OCI-LY3 (cell line): Measurements from ENCODE around the gene ASXL3.

Experiments
- H2AFZ ChIP-seq: fragments of 200-600, 300-600 bp; shearing (Covaris generic); 2 replicates; pipeline ENCODE4 v1.6.0; 2014; ENCODE audit warnings: antibody characterized with exemption, low read depth, low read length
- H3K27ac ChIP-seq: fragments of 200-600, 300-600 bp; sonication (generic); 2 replicates; pipeline ENCODE4 v1.5.1; 2014; ENCODE audit warnings: mild to moderate bottlenecking, low read length, moderate library complexity, mixed read lengths
- H3K27me3 ChIP-seq: fragments of 200-600, 300-600 bp; sonication (generic); 2 replicates; pipeline ENCODE4 v1.6.1; 2014; ENCODE audit warnings: low read depth, low read length, mixed read lengths
- H3K36me3 ChIP-seq: fragments of 200-600, 300-600 bp; sonication (generic); replicated peaks from 2 replicates; pipeline ENCODE3; 2014; ENCODE audit warnings: low read depth, low read length, mixed read lengths
- H3K4me1 ChIP-seq: fragments of 300-600, 200-600 bp; sonication (generic); 2 replicates; pipeline ENCODE4 v1.6.1; 2014; ENCODE audit warnings: low read length, mixed read lengths
- H3K4me2 ChIP-seq: fragments of 200-600, 300-600 bp; sonication (generic); 2 replicates; pipeline ENCODE4 v1.6.1; 2014; ENCODE audit warnings: low read length, mixed read lengths
- H3K4me3 ChIP-seq: fragments of 300-600, 200-600 bp; sonication (generic); 2 replicates; pipeline ENCODE4 v1.5.1; 2014; ENCODE audit warnings: antibody characterized with exemption, mild to moderate bottlenecking, low read length, moderate library complexity
- H3K79me2 ChIP-seq: fragments of 300-600, 200-600 bp; shearing (Covaris generic); 2 replicates; pipeline ENCODE4 v1.6.1; 2014; ENCODE audit warnings: mild to moderate bottlenecking, low read length, mixed read lengths
- H3K9ac ChIP-seq: fragments of 300-600, 200-600 bp; shearing (Covaris generic); 2 replicates; pipeline ENCODE4 v1.6.0; 2014; ENCODE audit warnings: mild to moderate bottlenecking, low read length, moderate library complexity
- H3K9me3 ChIP-seq: fragments of 200-600, 300-600 bp; shearing (Covaris generic); 2 replicates; pipeline ENCODE4 v1.6.1; 2014; ENCODE audit warnings: low read length, mixed read lengths; ENCODE audit not compliant: insufficient read depth
- H4K20me1 ChIP-seq: fragments of 200-600, 300-600 bp; sonication (generic); 2 replicates; pipeline ENCODE4 v1.6.1; 2016; ENCODE audit warnings: low read length, mixed read lengths; ENCODE audit not compliant: insufficient read depth
- EZH2phosphoT487 ChIP-seq: fragments of 200-600 bp; shearing (Covaris generic); IDR thresholded peaks from 2 replicates; pipeline ENCODE4 v1.6.1; 2018; ENCODE audit warnings: antibody characterized with exemption, mixed run types, low read depth
- TF ChIP-seq, protein P1 (sequence below): fragments of 200-600, 300-600 bp; sonication (generic); IDR thresholded peaks from 2 replicates; pipeline ENCODE4 v1.5.1; 2014; ENCODE audit warnings: antibody characterized with exemption, low read length, low read depth

Gene ASXL3

DNA sequence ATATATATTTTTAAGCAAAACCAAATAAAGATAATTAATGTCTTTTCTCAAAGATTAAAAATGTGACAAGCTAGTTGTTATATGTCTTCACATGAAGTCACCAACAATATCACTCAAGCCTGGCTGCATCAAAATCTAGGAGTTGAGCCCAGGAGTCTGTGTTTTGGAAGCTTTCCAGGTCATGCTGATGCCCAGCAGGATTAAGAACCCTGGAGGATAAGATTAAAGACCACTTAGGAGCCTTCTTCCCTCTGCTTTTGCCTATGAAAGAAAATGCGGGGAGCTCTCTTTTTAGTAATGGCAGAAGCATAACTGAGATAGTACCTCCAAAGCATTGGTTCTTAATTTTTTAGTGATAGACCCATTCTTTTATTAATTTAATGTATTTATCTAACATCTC is 157.4 kb downstream of the ASXL3 start:
- no peaks in the 10 kb centered on the region for H4K20me1 ChIP-seq
- H3K9me3 ChIP-seq, result no peaks in the 10 kb centered on the region
- no peaks in the 10 kb centered on the region for H3K4me1 ChIP-seq
- H3K27me3 ChIP-seq, result no peaks in the 10 kb centered on the region
- TF ChIP-seq, protein P1, sequence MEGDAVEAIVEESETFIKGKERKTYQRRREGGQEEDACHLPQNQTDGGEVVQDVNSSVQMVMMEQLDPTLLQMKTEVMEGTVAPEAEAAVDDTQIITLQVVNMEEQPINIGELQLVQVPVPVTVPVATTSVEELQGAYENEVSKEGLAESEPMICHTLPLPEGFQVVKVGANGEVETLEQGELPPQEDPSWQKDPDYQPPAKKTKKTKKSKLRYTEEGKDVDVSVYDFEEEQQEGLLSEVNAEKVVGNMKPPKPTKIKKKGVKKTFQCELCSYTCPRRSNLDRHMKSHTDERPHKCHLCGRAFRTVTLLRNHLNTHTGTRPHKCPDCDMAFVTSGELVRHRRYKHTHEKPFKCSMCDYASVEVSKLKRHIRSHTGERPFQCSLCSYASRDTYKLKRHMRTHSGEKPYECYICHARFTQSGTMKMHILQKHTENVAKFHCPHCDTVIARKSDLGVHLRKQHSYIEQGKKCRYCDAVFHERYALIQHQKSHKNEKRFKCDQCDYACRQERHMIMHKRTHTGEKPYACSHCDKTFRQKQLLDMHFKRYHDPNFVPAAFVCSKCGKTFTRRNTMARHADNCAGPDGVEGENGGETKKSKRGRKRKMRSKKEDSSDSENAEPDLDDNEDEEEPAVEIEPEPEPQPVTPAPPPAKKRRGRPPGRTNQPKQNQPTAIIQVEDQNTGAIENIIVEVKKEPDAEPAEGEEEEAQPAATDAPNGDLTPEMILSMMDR, result no peak
- TF ChIP-seq EZH2phosphoT487, result no peak
- no peak overlapping the region for H3K27ac ChIP-seq
- H3K79me2 ChIP-seq, result no peaks in the 10 kb centered on the region
- H2AFZ ChIP-seq, result no peak overlapping the region
- no peak overlapping the region for H3K4me3 ChIP-seq
- no peak overlapping the region for H3K4me2 ChIP-seq
- no peaks in the 10 kb centered on the region for H3K36me3 ChIP-seq
- H3K9ac ChIP-seq, result no peak overlapping the region

DNA sequence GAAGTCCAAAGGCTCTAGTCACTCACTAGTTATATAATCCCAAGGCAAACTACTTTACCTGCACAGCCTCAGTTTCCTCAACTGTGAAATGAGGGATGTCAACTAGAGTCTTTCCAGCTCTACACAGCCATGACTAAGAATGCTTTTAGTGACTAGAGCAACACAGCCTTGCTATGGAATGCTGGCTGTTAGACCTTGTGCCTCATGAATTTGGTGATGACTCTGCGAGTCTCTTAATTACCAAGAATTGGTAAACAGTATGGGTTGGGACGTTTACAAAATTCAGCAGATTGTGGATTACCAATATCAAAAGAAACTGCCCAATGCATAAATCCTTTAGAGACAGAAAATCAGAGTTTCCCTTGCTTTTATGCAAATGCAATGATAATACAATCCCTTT is 163.7 kb downstream of the ASXL3 start:
- Histone ChIP-seq H3K9me3 (no peaks in the 10 kb centered on the region), H3K4me3 (no peak overlapping the region), H4K20me1 (no peaks in the 10 kb centered on the region), H3K79me2 (no peaks in the 10 kb centered on the region), H3K27me3 (no peaks in the 10 kb centered on the region), H3K4me2 (no peak overlapping the region), H3K36me3 (no peaks in the 10 kb centered on the region), H3K27ac (no peak overlapping the region), H3K4me1 (no peaks in the 10 kb centered on the region), H2AFZ (no peak overlapping the region), H3K9ac (no peak overlapping the region)
- TF ChIP-seq, protein P1, result no peak
- no peak for TF ChIP-seq EZH2phosphoT487

DNA sequence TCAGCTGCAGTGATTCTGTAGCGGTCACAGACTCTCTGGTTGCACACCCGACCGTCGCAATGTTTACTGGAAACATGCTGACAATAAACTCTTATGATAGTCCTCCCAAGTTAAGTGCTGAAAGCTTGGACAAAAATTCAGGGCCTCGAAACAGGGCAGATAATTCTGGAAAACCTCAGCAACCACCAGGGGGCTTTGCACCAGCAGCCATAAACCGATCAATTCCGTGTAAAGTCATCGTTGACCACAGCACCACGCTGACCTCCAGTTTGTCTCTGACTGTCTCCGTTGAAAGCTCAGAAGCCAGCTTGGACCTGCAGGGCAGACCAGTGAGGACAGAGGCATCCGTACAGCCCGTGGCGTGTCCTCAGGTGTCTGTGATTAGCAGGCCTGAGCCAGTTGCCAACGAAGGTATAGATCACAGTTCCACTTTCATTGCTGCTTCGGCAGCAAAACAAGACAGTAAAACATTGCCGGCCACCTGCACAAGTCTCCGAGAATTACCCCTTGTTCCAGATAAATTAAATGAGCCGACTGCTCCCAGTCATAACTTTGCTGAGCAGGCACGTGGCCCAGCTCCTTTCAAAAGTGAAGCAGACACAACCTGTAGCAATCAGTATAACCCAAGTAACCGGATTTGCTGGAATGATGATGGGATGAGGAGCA is 166.1 kb downstream of the ASXL3 start:
- Histone ChIP-seq H3K4me3 (no peak overlapping the region), H3K27me3 (no peaks in the 10 kb centered on the region), H3K4me2 (no peak overlapping the region), H4K20me1 (no peaks in the 10 kb centered on the region), H3K36me3 (no peaks in the 10 kb centered on the region), H3K27ac (no peak overlapping the region), H3K9ac (no peak overlapping the region), H3K4me1 (no peaks in the 10 kb centered on the region), H3K9me3 (no peaks in the 10 kb centered on the region), H3K79me2 (no peaks in the 10 kb centered on the region), H2AFZ (no peak overlapping the region)
- no peak for TF ChIP-seq EZH2phosphoT487
- TF ChIP-seq, protein P1, result no peak

DNA sequence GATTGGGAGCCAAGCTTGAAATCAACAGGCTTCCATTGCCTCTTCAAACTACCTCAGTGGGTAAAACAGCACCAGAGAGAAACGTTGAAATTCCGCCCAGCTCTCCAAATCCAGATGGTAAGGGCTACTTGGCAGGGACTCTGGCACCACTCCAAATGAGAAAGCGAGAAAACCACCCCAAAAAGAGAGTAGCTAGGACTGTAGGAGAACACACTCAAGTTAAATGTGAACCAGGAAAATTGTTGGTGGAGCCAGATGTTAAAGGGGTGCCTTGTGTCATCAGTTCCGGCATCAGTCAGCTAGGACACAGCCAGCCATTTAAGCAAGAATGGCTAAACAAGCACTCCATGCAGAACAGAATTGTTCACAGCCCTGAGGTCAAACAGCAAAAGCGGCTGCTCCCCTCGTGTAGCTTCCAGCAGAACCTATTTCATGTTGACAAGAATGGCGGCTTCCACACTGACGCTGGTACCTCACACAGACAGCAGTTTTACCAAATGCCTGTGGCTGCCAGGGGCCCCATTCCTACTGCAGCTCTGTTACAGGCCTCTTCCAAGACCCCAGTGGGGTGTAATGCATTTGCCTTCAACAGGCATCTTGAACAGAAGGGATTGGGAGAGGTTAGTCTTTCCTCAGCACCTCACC is 167.3 kb downstream of the ASXL3 start:
- Histone ChIP-seq H3K27ac (no peak overlapping the region), H3K27me3 (no peaks in the 10 kb centered on the region), H3K9me3 (no peaks in the 10 kb centered on the region), H3K4me1 (peaks cover 8% of the 10 kb centered on the region), H3K36me3 (no peaks in the 10 kb centered on the region), H2AFZ (no peak overlapping the region), H3K4me3 (no peak overlapping the region), H3K9ac (no peak overlapping the region), H4K20me1 (no peaks in the 10 kb centered on the region), H3K4me2 (no peak overlapping the region), H3K79me2 (no peaks in the 10 kb centered on the region)
- no peak for TF ChIP-seq EZH2phosphoT487
- TF ChIP-seq, protein P1, result no peak
